Adrenal gland (tissue), 12 donors: ENCODE data around the gene EZH1. TPM values are rescaled to one million over a fixed set of nuclear protein-coding genes. Genes with fewer than 3 reads are reported as not detected.

Source experiments
- DNase-seq, 7 donors: peaks; one replicate each; pipeline ENCODE4 v3.0.0-alpha.2; 2019 to 2020
- H3K27ac ChIP-seq, 5 donors: fragments of 200-600 bp; sonication (generic) in 4 of 5; 1 replicate in 3 of 5; 2 replicates in 2 of 5; pipeline versions ENCODE4 v1.5.1 to v1.8.0; 2016 to 2020; ENCODE audit warnings: mild to moderate bottlenecking in 1 of 5
- H3K27me3 ChIP-seq: fragments of 200-600 bp; 2 replicates; pipeline ENCODE4 v1.8.0; 2021
- H3K36me3 ChIP-seq, 2 donors: fragments of 200-600 bp; replicated peaks in 1 of 2; 1 replicate in 1 of 2; 2 replicates in 1 of 2; pipeline versions ENCODE4 v1.5.1 to v1.8.0; 2018 to 2022
- H3K4me1 ChIP-seq, 2 donors: fragments of 200-600 bp; replicated peaks in 1 of 2; 1 replicate in 1 of 2; 2 replicates in 1 of 2; pipeline versions ENCODE4 v1.5.1 to v1.8.0; 2018 to 2021
- H3K4me3 ChIP-seq, 4 donors: fragments of 200-600 bp; sonication (generic) in 3 of 4; one replicate each; pipeline ENCODE4 v1.5.1; 2016 to 2018
- H3K9me3 ChIP-seq, 3 donors: fragments of 200-600 bp; sonication (generic) in 1 of 3; replicated peaks in 1 of 3; 1 replicate in 2 of 3; 2 replicates in 1 of 3; pipeline versions ENCODE4 v1.5.1 to v1.8.0; 2016 to 2021
- CTCF ChIP-seq, 6 experiments: fragments of 450-650 bp in 4 of 6; fragments of 200-600 bp in 2 of 6; sonication (generic) in 1 of 6; IDR thresholded peaks; 1 replicate in 5 of 6; 2 replicates in 1 of 6; pipeline versions ENCODE4 v1.5.1 to v1.8.0; 2016 to 2021; ENCODE audit warnings: antibody characterized with exemption in 6 of 6, mild to moderate bottlenecking in 2 of 6, moderate library complexity in 1 of 6
- POLR2A ChIP-seq, 2 donors: fragments of 450-650 bp; IDR thresholded peaks; one replicate each; pipeline ENCODE4 v1.6.1; 2017; ENCODE audit warnings: antibody characterized with exemption in 2 of 2, mild to moderate bottlenecking in 2 of 2, moderate library complexity in 1 of 2
- WGBS, 4 donors: extraction: QIAGEN DNeasy Blood & Tissue Kit in 2 of 4; methylation state at CpG; one replicate each; pipeline versions ENCODE4 v1.1.5 to v1.1.7; 2013 to 2017; 5-methylcytosine and 5-hydroxymethylcytosine counted together
- intact Hi-C, 2 donors: fragments of 100-400 bp; cut with DNase I; formaldehyde crosslinking; loops; one replicate each; pipeline versions ENCODE4 v1.14.1 to v1.15.0; 2022 to 2023
- polyA plus RNA-seq, 3 donors: library from polyadenylated mRNA; stranded (reverse); fragments of 200-250 nt in 2 of 3; fragments of 350-450 nt in 1 of 3; fragmentation: Illumina TruSeq in 1 of 3; extraction: RNeasy Lipid Tissue Mini Kit (QIAGEN cat#74804) in 1 of 3; gene quantifications; one replicate each; pipeline ENCODE4 v1.2.3, GENCODE V29; 2013 to 2014
- total RNA-seq, 9 donors: library from RNA; depleted of rRNA in 4 of 9; stranded (reverse); fragments of >200 nt in 4 of 9; fragments of 120-200 nt in 1 of 9; fragmentation: NEBNext Ultra II Directional in 1 of 9; extraction: Animal tissue kit (Norgen Biotek cat#: 25700) in 1 of 9; gene quantifications; one replicate each; pipeline versions ENCODE4 v1.1.0 to v1.2.4, GENCODE V29; 2013 to 2023
- donor health status: healthy with polysubstance abuse.
- donor health status: Bipolar disorder and iron deficiency.
- donor health status: DM: yes; HTN: yes; CAD: no.
- donor health status: DM: no; HTN: no; CAD: no.
- donor health status: DM: no; HTN: no; CAD: no.
- donor health status: DM: yes; HTN: yes; CAD: no.

Gene EZH1
- total and polyA plus RNA-seq, 12 donors: 17.6 to 49.1 (median 29.5) TPM

- Histone ChIP-seq H3K27me3 (no peaks in the 10 kb centered on the region), H3K9me3 (no peaks in the 10 kb centered on the region), H3K4me3 (no peak overlapping the region), H3K36me3 (peaks cover 0 to 92% of the 10 kb centered on the region in 2 donors), H3K27ac (no peak overlapping the region), H3K4me1 (no peaks in the 10 kb centered on the region)
- DNase-seq: peak in 1 of 7 donors; percentile 3
- WGBS, 4 donors: 93 to 99% (median 98%) methylated on average over 6 of the region's 6 CpGs
- TF ChIP-seq CTCF (IDR thresholded peaks at IDR 0.05): no peak
- no peak for TF ChIP-seq POLR2A (IDR thresholded peaks at IDR 0.05)
- intact Hi-C loops: loop anchor here in 1 of 2 donors (10.0 kb wide), 1 partner anchor 100 kb away; the partner anchor contains the start of gene BECN1
Observed at GRCh38 chr17:42725143-42725542, 19.7 kb downstream of the EZH1 start.

- H3K9me3 ChIP-seq: no peaks in the 10 kb centered on the region
- H3K27ac ChIP-seq: no peak overlapping the region
- no peak for TF ChIP-seq CTCF (IDR thresholded peaks at IDR 0.05)
- no peak for TF ChIP-seq POLR2A (IDR thresholded peaks at IDR 0.05)
- intact Hi-C loops: loop anchor here (5.0 to 10.0 kb wide), 3 partner anchors 39 to 101 kb away; partner anchors contain the start of genes BECN1 (in 2 of the 2) and RAMP2 (in 2 of the 2)
- H3K27me3 ChIP-seq: no peaks in the 10 kb centered on the region
- no peaks in the 10 kb centered on the region for H3K4me1 ChIP-seq
- WGBS, 4 donors: 74 to 90% (median 77%) methylated on average over 3 of the region's 3 CpGs
- H3K4me3 ChIP-seq: no peak overlapping the region
- DNase-seq: no peak
- H3K36me3 ChIP-seq: peaks cover 0 to 92% of the 10 kb centered on the region in 2 donors
Observed at GRCh38 chr17:42723636-42724035, 21.2 kb downstream of the EZH1 start.

- WGBS, 4 donors: 2 to 10% (median 4%) methylated on average over 2 of the region's 2 CpGs
- H3K9me3 ChIP-seq: no peaks in the 10 kb centered on the region
- no peak overlapping the region for H3K4me3 ChIP-seq
- intact Hi-C loops: loop anchor here (5.0 to 10.0 kb wide), 3 partner anchors 41 to 104 kb away; partner anchors contain the start of genes BECN1 (in 2 of the 2) and RAMP2 (in 2 of the 2)
- H3K27me3 ChIP-seq: no peaks in the 10 kb centered on the region
- H3K4me1 ChIP-seq: no peaks in the 10 kb centered on the region
- DNase-seq: peak in 2 of 7 donors; percentile 24 to 45
- H3K36me3 ChIP-seq: peaks cover 0 to 93% of the 10 kb centered on the region in 2 donors
- TF ChIP-seq POLR2A (IDR thresholded peaks at IDR 0.05): no peak
- TF ChIP-seq CTCF (IDR thresholded peaks at IDR 0.05): peak; percentile 35 to 77 (median 69)
- H3K27ac ChIP-seq: no peak overlapping the region
Observed at GRCh38 chr17:42720996-42721583, 23.8 kb downstream of the EZH1 start.

GRCh38 chr17:42709561-42709960 is 35.3 kb downstream of the EZH1 start:
- intact Hi-C loops: no loop called here
- 63 to 85% (median 75%) methylated on average over 2 of the region's 2 CpGs for WGBS, 4 donors
- no peak for DNase-seq
- Histone ChIP-seq H3K9me3 (no peaks in the 10 kb centered on the region), H3K4me3 (no peak overlapping the region), H3K27me3 (no peaks in the 10 kb centered on the region), H3K4me1 (no peaks in the 10 kb centered on the region), H3K36me3 (peaks cover 0 to 100% of the 10 kb centered on the region in 2 donors), H3K27ac (no peak overlapping the region)
- no peak for TF ChIP-seq CTCF (IDR thresholded peaks at IDR 0.05)
- no peak for TF ChIP-seq POLR2A (IDR thresholded peaks at IDR 0.05)
